HepG2 (cell line): ENCODE results near the gene PCDH7. TPM values are rescaled to one million over a fixed set of nuclear protein-coding genes. Genes with fewer than 3 reads are reported as not detected.

Source experiments
- ATAC-seq: fragments of 200-7000 bp; cut with Tn5 transposase; 3 replicates; pipeline ENCODE4 v1.9.1; 2020; ENCODE audit warnings: mild to moderate bottlenecking, moderate library complexity
- BruUV-seq: library from RNA; stranded (reverse); fragments of 400-500 nt; replicated peaks from 2 replicates; lab custom pipeline; 2021; lab: Mats Ljungman, UMichigan
- CTCF ChIA-PET: fragments of 300-600 bp; formaldehyde crosslinking; extraction: SDS; loops from one replicate; lab custom pipeline; 2021; ENCODE audit warnings: low total read pairs, inconsistent platforms, low intra/inter-chr PET ratio; lab: Yijun Ruan, JAX
- POLR2A ChIA-PET: fragments of 350-600 bp; sonication (Branson Sonifier 250); formaldehyde crosslinking; loops from one replicate; lab custom pipeline; 2020; ENCODE audit warnings: antibody characterized with exemption, inconsistent platforms; lab: Yijun Ruan, JAX
- DNase-seq: peaks from one replicate; pipeline ENCODE4 v3.0.0-alpha.2; 2015; ENCODE audit warnings: low spot score
- FAIRE-seq: peaks from 3 replicates; lab custom pipeline; 2011; peaks lifted over from hg19 to GRCh38; lab: Jason Lieb, UNC
- H2AFZ ChIP-seq: one replicate; pipeline ENCODE4 v1.6.1; 2011; ENCODE audit warnings: low read length, inconsistent platforms
- H3K27ac ChIP-seq: fragments of 300-600 bp; 3 replicates; pipeline ENCODE4 v1.8.0; 2011; ENCODE audit warnings: mixed run types, mild to moderate bottlenecking, mixed read lengths, low read length, inconsistent platforms; ENCODE audit not compliant: insufficient read depth; ENCODE audit errors: extremely low read length
- H3K27me3 ChIP-seq, 2 experiments: fragments of 200-600 bp in 1 of 2; 2 replicates in 1 of 2; 3 replicates in 1 of 2; pipeline versions ENCODE4 v1.6.0 to v1.8.0; 2011; ENCODE audit warnings: low read length in 2 of 2, mild to moderate bottlenecking in 2 of 2, moderate library complexity in 2 of 2, inconsistent platforms in 1 of 2; ENCODE audit not compliant: insufficient read depth in 2 of 2, control insufficient read depth in 1 of 2
- H3K36me3 ChIP-seq, 2 experiments: fragments of 200-600 bp in 1 of 2; replicated peaks in 1 of 2; 2 replicates in 1 of 2; 3 replicates in 1 of 2; pipeline versions ENCODE4 v1.5.1 to v1.8.0; 2011; ENCODE audit warnings: low read length in 2 of 2, inconsistent platforms in 1 of 2; ENCODE audit not compliant: insufficient read depth in 2 of 2, control insufficient read depth in 1 of 2
- H3K4me1 ChIP-seq: 2 replicates; pipeline ENCODE4 v1.5.1; 2012; ENCODE audit warnings: low read length, inconsistent platforms; ENCODE audit not compliant: insufficient read depth
- H3K4me2 ChIP-seq: 2 replicates; pipeline ENCODE4 v1.6.0; 2011; ENCODE audit warnings: low read depth, low read length, inconsistent platforms
- H3K4me3 ChIP-seq, 3 experiments: fragments of 200-600 bp in 1 of 3; sonication (generic), shearing (Covaris generic) in 1 of 3; replicated peaks in 1 of 3; 2 replicates each; pipeline ENCODE4 v1.5.1; 2011 to 2016; ENCODE audit warnings: low read length in 3 of 3, inconsistent platforms in 2 of 3, low read depth in 2 of 3, mild to moderate bottlenecking in 2 of 3, control low read depth in 1 of 3, mixed read lengths in 1 of 3; ENCODE audit not compliant: insufficient read depth in 1 of 3
- H3K79me2 ChIP-seq: one replicate; pipeline ENCODE4 v1.6.1; 2011; ENCODE audit warnings: low read length, inconsistent platforms; ENCODE audit not compliant: insufficient read depth
- H3K9ac ChIP-seq: 2 replicates; pipeline ENCODE4 v1.6.0; 2011; ENCODE audit warnings: mild to moderate bottlenecking, low read depth, low read length, inconsistent platforms; ENCODE audit not compliant: insufficient read depth
- H3K9me3 ChIP-seq: 2 replicates; pipeline ENCODE4 v1.5.1; 2012; ENCODE audit warnings: mild to moderate bottlenecking, low read length
- H4K20me1 ChIP-seq: 2 replicates; pipeline ENCODE4 v1.6.0; 2011; ENCODE audit warnings: inconsistent platforms, mild to moderate bottlenecking, low read length, moderate library complexity; ENCODE audit not compliant: insufficient read depth
- KAT2B ChIP-seq: fragments of 150-350 bp; IDR thresholded peaks from 2 replicates; pipeline ENCODE4 v1.6.1; 2014; ENCODE audit warnings: low read depth, low read length, borderline replicate concordance
- KMT2A ChIP-seq: sonication (generic); formaldehyde crosslinking; IDR thresholded peaks from 2 replicates; pipeline ENCODE4 v1.4.0; 2020; ENCODE audit warnings: missing genetic modification reagents
- NFIC ChIP-seq: IDR thresholded peaks from 2 replicates; pipeline ENCODE4 v1.6.1; 2012; ENCODE audit warnings: mild to moderate bottlenecking, low read length, inconsistent platforms
- SIN3B ChIP-seq: fragments of 150-350 bp; IDR thresholded peaks from 2 replicates; pipeline ENCODE4 v1.6.1; 2014; ENCODE audit warnings: low read length
- SKI ChIP-seq: fragments of 450-650 bp; IDR thresholded peaks from one replicate; pipeline ENCODE4 v1.6.1; 2018; ENCODE audit warnings: mild to moderate bottlenecking; ENCODE audit not compliant: partially characterized antibody
- THYN1 ChIP-seq: sonication (generic); formaldehyde crosslinking; IDR thresholded peaks from 2 replicates; pipeline ENCODE4 v1.8.1; 2023; ENCODE audit warnings: low read depth, mild to moderate bottlenecking, moderate library complexity, missing genetic modification reagents, borderline replicate concordance
- TOE1 ChIP-seq: sonication (generic); formaldehyde crosslinking; IDR thresholded peaks from 2 replicates; pipeline ENCODE4 v1.4.0; 2020; ENCODE audit warnings: mild to moderate bottlenecking, missing genetic modification reagents
- ZMYM2 ChIP-seq: sonication (generic); formaldehyde crosslinking; IDR thresholded peaks from 2 replicates; pipeline ENCODE4 v1.8.0; 2022; ENCODE audit warnings: mild to moderate bottlenecking, missing genetic modification reagents
- ZNF510 ChIP-seq: sonication (generic); formaldehyde crosslinking; IDR thresholded peaks from 2 replicates; pipeline ENCODE4 v1.4.0; 2020; ENCODE audit warnings: low read depth, mild to moderate bottlenecking, missing genetic modification reagents
- WGBS: methylation state at CpG from one replicate; pipeline ENCODE4 v1.1.6; 2017; ENCODE audit warnings: low lambda C conversion rate; 5-methylcytosine and 5-hydroxymethylcytosine counted together
- in situ Hi-C: cut with HindIII; loops from 2 replicates; pipeline ENCODE4 v1.10.0; 2017; ENCODE audit warnings: low pct_unique_long_range_greater_than_20kb; ENCODE audit not compliant: extremely low pct_ligation_motif_present
- intact Hi-C: fragments of 100-400 bp; cut with micrococcal nuclease; formaldehyde crosslinking; loops from one replicate; pipeline ENCODE4 v1.10.0; 2022; ENCODE audit not compliant: unreplicated experiment
- polyA plus RNA-seq, 8 experiments: library from polyadenylated mRNA; depleted of rRNA in 3 of 8; stranded (reverse) in 7 of 8; unstranded in 1 of 8; fragments of >200 nt; fragmentation: Illumina TruSeq in 4 of 8; extraction: Trizol in 4 of 8; gene quantifications; 2 replicates each; pipeline versions ENCODE4 v1.2.1 to v1.2.3, GENCODE V29; 2011 to 2016; ENCODE audit warnings: low read depth in 4 of 8, missing spikeins in 1 of 8, mixed read lengths in 1 of 8; ENCODE audit not compliant: insufficient read depth in 1 of 8
- total RNA-seq, 5 experiments: library from RNA; depleted of rRNA; stranded (reverse); fragments of >200 nt; fragmentation: Illumina TruSeq; extraction: Trizol; gene quantifications; 2 replicates each; pipeline ENCODE4 v1.2.3, GENCODE V29; 2016; ENCODE audit warnings: low read depth in 1 of 5
- TF ChIP-seq, protein P1 (sequence below): sonication (generic); formaldehyde crosslinking; IDR thresholded peaks from 2 replicates; pipeline ENCODE4 v1.5.1; 2020; ENCODE audit warnings: mild to moderate bottlenecking, missing genetic modification reagents, moderate library complexity
- TF ChIP-seq, protein P2 (sequence below): sonication (generic); formaldehyde crosslinking; IDR thresholded peaks from 2 replicates; pipeline ENCODE4 v1.8.0; 2022; ENCODE audit warnings: mild to moderate bottlenecking, missing genetic modification reagents, moderate library complexity
- TF ChIP-seq, protein P3 (sequence below): IDR thresholded peaks from 2 replicates; pipeline ENCODE4 v1.6.1; 2016; ENCODE audit warnings: control low read depth
- TF ChIP-seq, protein P4 (sequence below): sonication (generic); formaldehyde crosslinking; IDR thresholded peaks from 2 replicates; pipeline ENCODE4 v1.4.0; 2020; ENCODE audit warnings: mild to moderate bottlenecking, missing genetic modification reagents
- TF ChIP-seq, protein P5 (sequence below): IDR thresholded peaks from 2 replicates; pipeline ENCODE4 v1.6.1; 2016; ENCODE audit warnings: missing genetic modification reagents, missing compliant biosample characterization

The PCDH7 gene
- total and polyA plus RNA-seq, 2 of the 13 experiments (the other 11 are each of a cell fraction or from before 2014, with no cell fraction given) = not detected

DNA sequence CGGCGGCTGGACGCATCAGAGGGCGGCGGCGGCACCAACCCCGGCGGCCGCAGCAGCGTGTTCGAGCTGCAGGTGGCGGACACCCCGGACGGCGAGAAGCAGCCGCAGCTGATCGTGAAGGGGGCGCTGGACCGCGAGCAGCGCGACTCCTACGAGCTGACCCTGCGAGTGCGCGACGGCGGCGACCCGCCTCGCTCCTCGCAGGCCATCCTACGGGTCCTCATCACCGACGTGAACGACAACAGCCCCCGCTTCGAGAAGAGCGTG, 1.9 kb downstream of the PCDH7 start (continued):
- TF ChIP-seq KMT2A (CRISPR knock-in tag) (no peak), TOE1 (CRISPR knock-in tag) (no peak), ZMYM2 (no peak), THYN1 (CRISPR knock-in tag) (no peak)
- TF ChIP-seq, protein P1, sequence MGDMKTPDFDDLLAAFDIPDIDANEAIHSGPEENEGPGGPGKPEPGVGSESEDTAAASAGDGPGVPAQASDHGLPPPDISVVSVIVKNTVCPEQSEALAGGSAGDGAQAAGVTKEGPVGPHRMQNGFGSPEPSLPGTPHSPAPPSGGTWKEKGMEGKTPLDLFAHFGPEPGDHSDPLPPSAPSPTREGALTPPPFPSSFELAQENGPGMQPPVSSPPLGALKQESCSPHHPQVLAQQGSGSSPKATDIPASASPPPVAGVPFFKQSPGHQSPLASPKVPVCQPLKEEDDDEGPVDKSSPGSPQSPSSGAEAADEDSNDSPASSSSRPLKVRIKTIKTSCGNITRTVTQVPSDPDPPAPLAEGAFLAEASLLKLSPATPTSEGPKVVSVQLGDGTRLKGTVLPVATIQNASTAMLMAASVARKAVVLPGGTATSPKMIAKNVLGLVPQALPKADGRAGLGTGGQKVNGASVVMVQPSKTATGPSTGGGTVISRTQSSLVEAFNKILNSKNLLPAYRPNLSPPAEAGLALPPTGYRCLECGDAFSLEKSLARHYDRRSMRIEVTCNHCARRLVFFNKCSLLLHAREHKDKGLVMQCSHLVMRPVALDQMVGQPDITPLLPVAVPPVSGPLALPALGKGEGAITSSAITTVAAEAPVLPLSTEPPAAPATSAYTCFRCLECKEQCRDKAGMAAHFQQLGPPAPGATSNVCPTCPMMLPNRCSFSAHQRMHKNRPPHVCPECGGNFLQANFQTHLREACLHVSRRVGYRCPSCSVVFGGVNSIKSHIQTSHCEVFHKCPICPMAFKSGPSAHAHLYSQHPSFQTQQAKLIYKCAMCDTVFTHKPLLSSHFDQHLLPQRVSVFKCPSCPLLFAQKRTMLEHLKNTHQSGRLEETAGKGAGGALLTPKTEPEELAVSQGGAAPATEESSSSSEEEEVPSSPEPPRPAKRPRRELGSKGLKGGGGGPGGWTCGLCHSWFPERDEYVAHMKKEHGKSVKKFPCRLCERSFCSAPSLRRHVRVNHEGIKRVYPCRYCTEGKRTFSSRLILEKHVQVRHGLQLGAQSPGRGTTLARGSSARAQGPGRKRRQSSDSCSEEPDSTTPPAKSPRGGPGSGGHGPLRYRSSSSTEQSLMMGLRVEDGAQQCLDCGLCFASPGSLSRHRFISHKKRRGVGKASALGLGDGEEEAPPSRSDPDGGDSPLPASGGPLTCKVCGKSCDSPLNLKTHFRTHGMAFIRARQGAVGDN (CRISPR knock-in tag) = no peak
- TF ChIP-seq, protein P2, sequence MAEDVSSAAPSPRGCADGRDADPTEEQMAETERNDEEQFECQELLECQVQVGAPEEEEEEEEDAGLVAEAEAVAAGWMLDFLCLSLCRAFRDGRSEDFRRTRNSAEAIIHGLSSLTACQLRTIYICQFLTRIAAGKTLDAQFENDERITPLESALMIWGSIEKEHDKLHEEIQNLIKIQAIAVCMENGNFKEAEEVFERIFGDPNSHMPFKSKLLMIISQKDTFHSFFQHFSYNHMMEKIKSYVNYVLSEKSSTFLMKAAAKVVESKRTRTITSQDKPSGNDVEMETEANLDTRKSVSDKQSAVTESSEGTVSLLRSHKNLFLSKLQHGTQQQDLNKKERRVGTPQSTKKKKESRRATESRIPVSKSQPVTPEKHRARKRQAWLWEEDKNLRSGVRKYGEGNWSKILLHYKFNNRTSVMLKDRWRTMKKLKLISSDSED (CRISPR knock-in tag) = no peak

DNA sequence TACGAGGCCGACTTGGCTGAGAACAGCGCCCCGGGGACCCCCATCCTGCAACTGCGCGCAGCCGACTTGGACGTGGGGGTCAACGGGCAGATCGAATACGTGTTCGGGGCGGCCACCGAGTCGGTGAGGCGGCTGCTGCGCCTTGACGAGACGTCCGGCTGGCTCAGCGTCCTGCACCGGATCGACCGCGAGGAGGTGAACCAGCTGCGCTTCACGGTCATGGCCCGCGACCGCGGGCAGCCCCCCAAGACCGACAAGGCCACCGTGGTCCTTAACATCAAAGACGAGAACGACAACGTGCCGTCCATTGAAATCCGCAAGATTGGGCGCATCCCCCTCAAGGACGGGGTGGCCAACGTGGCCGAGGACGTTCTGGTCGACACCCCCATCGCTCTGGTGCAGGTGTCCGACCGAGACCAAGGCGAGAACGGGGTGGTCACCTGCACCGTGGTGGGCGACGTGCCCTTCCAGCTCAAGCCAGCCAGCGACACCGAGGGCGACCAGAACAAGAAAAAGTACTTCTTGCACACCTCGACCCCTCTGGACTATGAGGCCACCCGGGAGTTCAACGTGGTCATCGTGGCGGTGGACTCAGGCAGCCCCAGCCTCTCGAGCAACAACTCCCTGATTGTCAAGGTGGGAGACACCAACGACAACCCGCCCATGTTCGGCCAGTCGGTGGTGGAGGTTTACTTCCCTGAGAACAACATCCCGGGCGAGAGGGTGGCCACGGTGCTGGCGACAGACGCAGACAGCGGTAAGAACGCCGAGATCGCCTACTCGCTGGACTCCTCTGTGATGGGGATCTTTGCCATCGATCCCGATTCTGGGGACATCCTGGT, 2.4 kb downstream of the PCDH7 start:
- H3K27me3 ChIP-seq = peaks cover 3 to 28% of the 10 kb centered on the region in 2 experiments; a peak in 4 of 5 replicates
- ChIA-PET POLR2A (no interaction called here), CTCF (no interaction called here)
- peaks cover 9% of the 10 kb centered on the region; the same call in 1 of the 2 replicates for H3K4me1 ChIP-seq
- no peaks in the 10 kb centered on the region for H3K36me3 ChIP-seq
- no peak overlapping the region for H3K4me2 ChIP-seq
- DNase-seq (no peak), FAIRE-seq (no peak), ATAC-seq (no peak)
- in situ Hi-C loops = no loop called here
- no peak overlapping the region for H2AFZ ChIP-seq
- no peak overlapping the region for H3K9ac ChIP-seq
- no peaks in the 10 kb centered on the region for H3K9me3 ChIP-seq
- no TSS peak for BruUV-seq
- H4K20me1 ChIP-seq = no peaks in the 10 kb centered on the region
- no peak overlapping the region for H3K27ac ChIP-seq
- H3K4me3 ChIP-seq = no peak overlapping the region
- 95% methylated on average over 26 of the region's 77 CpGs for WGBS
- intact Hi-C loops = no loop called here
- H3K79me2 ChIP-seq = no peaks in the 10 kb centered on the region
- TF ChIP-seq, protein P3, sequence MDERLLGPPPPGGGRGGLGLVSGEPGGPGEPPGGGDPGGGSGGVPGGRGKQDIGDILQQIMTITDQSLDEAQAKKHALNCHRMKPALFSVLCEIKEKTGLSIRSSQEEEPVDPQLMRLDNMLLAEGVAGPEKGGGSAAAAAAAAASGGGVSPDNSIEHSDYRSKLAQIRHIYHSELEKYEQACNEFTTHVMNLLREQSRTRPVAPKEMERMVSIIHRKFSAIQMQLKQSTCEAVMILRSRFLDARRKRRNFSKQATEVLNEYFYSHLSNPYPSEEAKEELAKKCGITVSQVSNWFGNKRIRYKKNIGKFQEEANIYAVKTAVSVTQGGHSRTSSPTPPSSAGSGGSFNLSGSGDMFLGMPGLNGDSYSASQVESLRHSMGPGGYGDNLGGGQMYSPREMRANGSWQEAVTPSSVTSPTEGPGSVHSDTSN (CRISPR knock-in tag) = no peak
- TF ChIP-seq NFIC (no peak), SKI (no peak), ZNF510 (CRISPR knock-in tag) (no peak), KAT2B (no peak), SIN3B (no peak)
- TF ChIP-seq, protein P4, sequence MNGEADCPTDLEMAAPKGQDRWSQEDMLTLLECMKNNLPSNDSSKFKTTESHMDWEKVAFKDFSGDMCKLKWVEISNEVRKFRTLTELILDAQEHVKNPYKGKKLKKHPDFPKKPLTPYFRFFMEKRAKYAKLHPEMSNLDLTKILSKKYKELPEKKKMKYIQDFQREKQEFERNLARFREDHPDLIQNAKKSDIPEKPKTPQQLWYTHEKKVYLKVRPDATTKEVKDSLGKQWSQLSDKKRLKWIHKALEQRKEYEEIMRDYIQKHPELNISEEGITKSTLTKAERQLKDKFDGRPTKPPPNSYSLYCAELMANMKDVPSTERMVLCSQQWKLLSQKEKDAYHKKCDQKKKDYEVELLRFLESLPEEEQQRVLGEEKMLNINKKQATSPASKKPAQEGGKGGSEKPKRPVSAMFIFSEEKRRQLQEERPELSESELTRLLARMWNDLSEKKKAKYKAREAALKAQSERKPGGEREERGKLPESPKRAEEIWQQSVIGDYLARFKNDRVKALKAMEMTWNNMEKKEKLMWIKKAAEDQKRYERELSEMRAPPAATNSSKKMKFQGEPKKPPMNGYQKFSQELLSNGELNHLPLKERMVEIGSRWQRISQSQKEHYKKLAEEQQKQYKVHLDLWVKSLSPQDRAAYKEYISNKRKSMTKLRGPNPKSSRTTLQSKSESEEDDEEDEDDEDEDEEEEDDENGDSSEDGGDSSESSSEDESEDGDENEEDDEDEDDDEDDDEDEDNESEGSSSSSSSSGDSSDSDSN (CRISPR knock-in tag) = no peak
- TF ChIP-seq, protein P5, sequence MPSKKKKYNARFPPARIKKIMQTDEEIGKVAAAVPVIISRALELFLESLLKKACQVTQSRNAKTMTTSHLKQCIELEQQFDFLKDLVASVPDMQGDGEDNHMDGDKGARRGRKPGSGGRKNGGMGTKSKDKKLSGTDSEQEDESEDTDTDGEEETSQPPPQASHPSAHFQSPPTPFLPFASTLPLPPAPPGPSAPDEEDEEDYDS (CRISPR knock-in tag) = no peak
